ENCODE measurements around the gene MDP1. TPM values are rescaled to one million over a fixed set of nuclear protein-coding genes. Genes with fewer than 3 reads are reported as not detected.
A peak's percentile ranks its signal among the peaks of the same experiment; 100 is the strongest.

The MDP1 gene
- total and polyA plus RNA-seq, 10 of the 15 experiments (the other 5 are each of a cell fraction or from before 2014, with no cell fraction given): 10.4 to 45.8 (median 23.5) TPM

GRCh38 chr14:24232645-24233537 lies 17.0 kb upstream of the MDP1 start, which contains the start of gene GMPR2:
Gene GMPR2, plus strand, starts transcription at chr14:24232929. Its CDS starts 325 bp downstream, at chr14:24233254.
- peak within 1 kb of the TSS; percentile 92 for H3K9ac ChIP-seq (ENCODE audit: control insufficient read depth, insufficient read depth, low read length)
- in situ Hi-C loops (cut with MboI) (no loop called here), intact Hi-C loops (cut with micrococcal nuclease; ENCODE audit: unreplicated experiment) (loop anchor here (1.0 kb wide), 2 partner anchors 9 to 20 kb away; partner anchors contain the start of genes CHMP4A and TINF2)
- peak within 1 kb of the TSS; percentile 87 for H3K4me3 ChIP-seq
- H2AFZ ChIP-seq (ENCODE audit: control insufficient read depth, low read depth, low read length): peak within 1 kb of the TSS; percentile 91
- ATAC-seq: peak; percentile 79
- H3K27me3 ChIP-seq (replicated peaks in 1 of 2; ENCODE audit: control insufficient read depth in 2 of 2, insufficient read depth in 2 of 2, low read length in 1 of 2): no peaks in the 10 kb centered on the region
- peak; percentile 83 for FAIRE-seq
- POLR2A ChIA-PET: interaction anchor here (0.6 to 2.1 kb wide), 3 partner anchors 9 to 36 kb away, joined by 3 to 15 read pairs (median 4); partner anchors contain the start of gene TINF2
- SMC1A ChIA-PET (ENCODE audit: uncharacterized antibody, unreplicated experiment): interaction anchor here (0.9 to 2.8 kb wide), 4 partner anchors 9 to 14 kb away, joined by 4 to 12 read pairs (median 5); partner anchors contain the start of gene TINF2
- no peaks in the 10 kb centered on the region for H4K20me1 ChIP-seq (ENCODE audit: control insufficient read depth, insufficient read depth)
- BruUV-seq (replicated peaks): TSS peak; percentile 79
- under 1% methylated on average over 38 of the region's 38 CpGs for WGBS (ENCODE audit: insufficient coverage, insufficient replicate concordance, low lambda C conversion rate, missing lambda C conversion rate)
- H3K4me1 ChIP-seq (ENCODE audit: control insufficient read depth, insufficient read depth, low read length): peaks cover 14% of the 10 kb centered on the region
- RAD21 ChIA-PET (ENCODE audit: unreplicated experiment): interaction anchor here (2.3 kb wide), 1 partner anchor 9 kb away, joined by 13 read pairs; the partner anchor contains the start of gene TINF2
- CTCF ChIA-PET: interaction anchor here (1.1 to 3.0 kb wide), 6 partner anchors 10 to 101 kb away, joined by 3 to 12 read pairs (median 4); partner anchors contain the start of genes CIDEB, MDP1 and TINF2
- H3K36me3 ChIP-seq (ENCODE audit: control insufficient read depth in 2 of 2, insufficient read depth in 2 of 2, low read length in 1 of 2): peaks cover 2 to 25% of the 10 kb centered on the region in 2 experiments
- peak within 1 kb of the TSS; percentile 97 for H3K4me2 ChIP-seq (ENCODE audit: control insufficient read depth, insufficient read depth)
- H3K79me2 ChIP-seq (ENCODE audit: control insufficient read depth, insufficient read depth, low read length): peaks cover 35% of the 10 kb centered on the region
- no peaks in the 10 kb centered on the region for H3K9me3 ChIP-seq (replicated peaks; ENCODE audit: control insufficient read depth, insufficient read depth, low read length)
- no peak for DNase-seq (ENCODE audit: low read depth, low spot score)
- peak within 1 kb of the TSS; percentile 84 for H3K27ac ChIP-seq (ENCODE audit: control insufficient read depth, insufficient read depth)
- 0 out of 4 replicates have a peak, but pooled peaks of 1 of the 2 experiments have one; percentile 17 for TF ChIP-seq ETV6 (conservative IDR thresholded peaks at IDR 0.05 in 1 of 2, IDR thresholded peaks at IDR 0.05 in 1 of 2; ENCODE audit: borderline replicate concordance in 1 of 2, low read depth in 1 of 2)
- TF ChIP-seq RFX5 (IDR thresholded peaks at IDR 0.05; ENCODE audit: low read depth, low read length): peak; percentile 79
- no peak for TF ChIP-seq NFYA (IDR thresholded peaks at IDR 0.05; ENCODE audit: borderline replicate concordance, low read depth, low read length)
- TF ChIP-seq MYB (IDR thresholded peaks at IDR 0.05; ENCODE audit: borderline replicate concordance, low read depth, low read length): 0 out of 2 replicates have a peak, but pooled peaks have one; percentile 4
- peak; percentile 59 for TF ChIP-seq POLR2A (IDR thresholded peaks at IDR 0.05; ENCODE audit: low read depth, low read length)
- peak; percentile 88 for TF ChIP-seq GABPA (IDR thresholded peaks at IDR 0.05; ENCODE audit: low read depth)
- no peak for TF ChIP-seq NR2C2 (IDR thresholded peaks at IDR 0.05; ENCODE audit: borderline replicate concordance, control insufficient read depth, insufficient read length, low read depth)
- TF ChIP-seq ZNF687 (IDR thresholded peaks at IDR 0.05): 0 out of 2 replicates have a peak, but pooled peaks have one; percentile 63
- TF ChIP-seq IKZF1 (conservative IDR thresholded peaks at IDR 0.05): peak; percentile 82; the same call in 1 of the 2 replicates
- peak; percentile 26 to 36; a peak in 3 of 4 replicates for TF ChIP-seq IKZF2 (IDR thresholded peaks at IDR 0.05)
- peak; percentile 2; the same call in 1 of the 2 replicates for TF ChIP-seq YY1 (IDR thresholded peaks at IDR 0.05; ENCODE audit: low read depth, low read length)
- no peak for TF ChIP-seq TARDBP (IDR thresholded peaks at IDR 0.05; ENCODE audit: borderline replicate concordance)
- peak; percentile 34; the same call in 1 of the 2 replicates for TF ChIP-seq POLR2AphosphoS2 (IDR thresholded peaks at IDR 0.05; ENCODE audit: low read depth, low read length)
- TF ChIP-seq NKRF (conservative IDR thresholded peaks at IDR 0.05): peak; percentile 80

Measured in GM12878 (cell line).